ENCODE results near the gene GRIPAP1. TPM values are rescaled to one million over a fixed set of nuclear protein-coding genes. Genes with fewer than 3 reads are reported as not detected.
A peak's percentile ranks its signal among the peaks of the same experiment; 100 is the strongest.

GRIPAP1 gene
- total RNA-seq (2014; rRNA removed; shearing (Covaris generic)): 16.2 and 19.4 TPM in 2 replicates

DNA sequence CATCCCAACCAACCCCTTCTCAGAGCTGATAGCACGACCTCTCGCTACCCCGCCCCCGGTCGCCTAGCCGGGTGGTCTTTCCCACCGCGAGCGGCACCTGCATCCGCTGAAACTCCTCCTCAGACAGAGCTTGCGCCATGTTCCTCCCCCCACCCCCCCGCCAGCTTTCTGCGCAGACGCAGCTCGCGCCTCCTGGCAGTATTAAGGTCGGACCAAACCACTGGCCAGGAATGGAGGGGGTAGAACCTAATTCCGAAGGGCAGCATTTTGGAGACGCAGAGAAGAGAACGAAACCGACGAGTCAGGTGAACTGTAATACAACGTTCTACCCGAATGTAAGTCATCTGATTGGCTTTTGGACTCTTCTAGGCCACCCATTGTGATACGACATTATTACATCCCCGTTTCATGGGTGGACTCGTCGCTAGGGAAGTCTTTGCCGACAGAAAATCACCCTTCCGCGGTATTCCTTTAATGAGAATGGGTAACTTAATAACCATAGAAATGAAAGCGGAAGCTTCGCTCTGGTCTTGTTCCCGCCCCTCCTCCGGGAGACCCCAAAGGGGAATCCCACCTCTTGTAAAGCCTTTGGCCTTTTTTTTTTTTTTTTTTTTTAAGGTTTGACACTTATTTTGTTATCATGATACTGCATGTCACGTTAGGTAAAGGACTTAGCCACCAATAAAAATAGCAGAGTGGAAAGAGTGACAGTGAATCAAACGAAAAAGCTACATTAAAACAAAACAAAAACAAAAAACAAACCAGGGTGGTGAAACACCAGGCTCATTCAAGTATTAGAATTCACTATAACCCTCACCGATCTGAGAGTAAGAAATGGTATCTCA is at the start of gene GRIPAP1:
Gene GRIPAP1, minus strand, starts transcription at position 174 of the 845 bp plus-strand sequence. Its CDS starts 35 bp downstream, at position 139.
- peak; percentile 76 to 88 for DNase-seq

DNA sequence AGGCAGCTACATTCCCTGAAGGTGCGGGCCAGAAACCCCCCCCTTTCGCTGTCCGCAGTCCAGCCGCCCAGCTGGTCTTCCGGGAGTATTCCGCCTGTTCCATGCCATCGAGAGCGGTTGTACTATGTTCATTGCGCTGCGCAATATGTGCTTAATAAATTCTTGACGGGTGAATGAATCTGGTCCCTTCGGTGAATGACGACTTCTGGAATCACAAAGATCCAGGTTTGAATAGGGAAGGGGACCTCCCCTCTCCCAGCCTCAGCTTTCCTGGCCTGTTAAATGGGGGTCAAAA is 41.9 kb upstream of the GRIPAP1 start:
- Histone ChIP-seq H3K36me3 (no peaks in the 10 kb centered on the region), H3K27me3 (no peaks in the 10 kb centered on the region), H3K27ac (no peak overlapping the region), H3K4me3 (peak overlapping the region; percentile 28; the same call in 1 of the 2 replicates), H3K4me1 (no peaks in the 10 kb centered on the region), H3K9me3 (replicated peaks) (no peaks in the 10 kb centered on the region)
- DNase-seq: no peak

More for the DNA sequence above, at the start of gene GRIPAP1:
- Histone ChIP-seq H3K9me3 (replicated peaks) (no peaks in the 10 kb centered on the region), H3K4me3 (peak within 1 kb of the TSS; percentile 69), H3K4me1 (no peaks in the 10 kb centered on the region), H3K27me3 (no peaks in the 10 kb centered on the region), H3K36me3 (no peaks in the 10 kb centered on the region), H3K27ac (peak within 1 kb of the TSS; percentile 92)

GRCh38 chrX:49043220-49043986 is 41.3 kb upstream of the GRIPAP1 start, which contains the start of gene TFE3:
TFE3 (minus strand) TSS chrX:49043357; CDS start chrX:49043226, 131 bp downstream.
- no peaks in the 10 kb centered on the region for H3K36me3 ChIP-seq
- peak; percentile 96 to 97 for DNase-seq
- peak within 1 kb of the TSS; percentile 63 for H3K27ac ChIP-seq
- no peaks in the 10 kb centered on the region for H3K9me3 ChIP-seq (replicated peaks)
- H3K27me3 ChIP-seq: no peaks in the 10 kb centered on the region
- no peaks in the 10 kb centered on the region for H3K4me1 ChIP-seq
- peak within 1 kb of the TSS; percentile 75 for H3K4me3 ChIP-seq

- no peaks in the 10 kb centered on the region for H3K36me3 ChIP-seq
- no peak for DNase-seq
- no peaks in the 10 kb centered on the region for H3K4me1 ChIP-seq
- H3K4me3 ChIP-seq: peak overlapping the region; percentile 75
- H3K27me3 ChIP-seq: no peaks in the 10 kb centered on the region
- H3K9me3 ChIP-seq (replicated peaks): no peaks in the 10 kb centered on the region
- peak overlapping the region; percentile 63 for H3K27ac ChIP-seq
These were observed 40.6 kb upstream of the GRIPAP1 start for GRCh38 chrX:49042581-49043219.

DNA sequence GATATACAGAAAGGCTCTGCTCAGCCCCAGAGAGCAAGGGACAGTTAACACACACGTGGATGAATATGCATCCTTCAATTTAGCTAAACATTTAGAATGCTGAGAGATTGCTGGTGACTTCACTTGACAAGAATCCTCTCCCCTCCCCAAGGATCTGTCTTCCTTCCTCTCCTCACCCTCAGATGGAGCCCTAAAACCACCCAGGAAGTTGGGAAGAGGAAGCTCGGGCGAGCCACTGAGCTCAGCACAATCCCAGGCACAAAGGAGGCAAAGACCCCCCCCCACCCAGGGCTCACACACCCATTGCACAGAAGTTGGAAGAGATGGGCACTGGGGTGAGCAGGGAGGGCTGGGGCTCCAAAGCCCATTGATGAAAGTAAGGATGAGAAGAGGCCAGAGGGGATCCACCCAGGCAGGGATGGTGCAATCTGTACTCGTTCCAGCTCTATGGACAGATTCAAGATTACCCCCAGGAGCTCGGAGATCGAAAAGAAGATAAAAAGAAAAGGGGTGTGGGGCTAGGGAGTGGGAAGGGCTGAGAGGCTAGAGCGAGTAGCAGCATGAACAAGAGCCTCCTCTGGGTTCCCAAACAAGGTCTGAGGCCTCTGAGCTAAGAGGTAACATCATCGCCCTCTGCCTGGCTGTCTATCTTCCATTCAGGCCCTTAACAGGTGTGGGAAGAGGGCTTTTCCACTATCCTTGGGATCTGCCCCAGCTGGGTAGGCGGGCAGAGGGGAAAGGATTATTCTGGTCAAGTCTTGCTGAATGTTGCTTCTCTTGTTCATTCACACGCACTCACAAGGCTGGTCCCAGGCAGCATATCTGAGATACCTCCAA is 39.9 kb upstream of the GRIPAP1 start:
- peak overlapping the region; percentile 75 for H3K4me3 ChIP-seq
- no peak overlapping the region for H3K27ac ChIP-seq
- peak in 1 of 2 experiments; percentile 24 for DNase-seq
- H3K4me1 ChIP-seq: no peaks in the 10 kb centered on the region
- no peaks in the 10 kb centered on the region for H3K9me3 ChIP-seq (replicated peaks)
- no peaks in the 10 kb centered on the region for H3K27me3 ChIP-seq
- no peaks in the 10 kb centered on the region for H3K36me3 ChIP-seq

- DNase-seq: no peak
- Histone ChIP-seq H3K27ac (no peak overlapping the region), H3K9me3 (replicated peaks) (no peaks in the 10 kb centered on the region), H3K4me1 (no peaks in the 10 kb centered on the region), H3K36me3 (no peaks in the 10 kb centered on the region), H3K4me3 (no peak overlapping the region), H3K27me3 (no peaks in the 10 kb centered on the region)
These were observed 38.4 kb upstream of the GRIPAP1 start for GRCh38 chrX:49040376-49040955.

GRCh38 chrX:49039598-49040375 is 37.7 kb upstream of the GRIPAP1 start:
- Histone ChIP-seq H3K36me3 (no peaks in the 10 kb centered on the region), H3K27me3 (no peaks in the 10 kb centered on the region), H3K9me3 (replicated peaks) (no peaks in the 10 kb centered on the region), H3K4me3 (no peak overlapping the region), H3K4me1 (no peaks in the 10 kb centered on the region), H3K27ac (no peak overlapping the region)
- DNase-seq: peak; percentile 53 to 57

- Histone ChIP-seq H3K27ac (no peak overlapping the region), H3K27me3 (no peaks in the 10 kb centered on the region), H3K9me3 (replicated peaks) (no peaks in the 10 kb centered on the region), H3K36me3 (no peaks in the 10 kb centered on the region), H3K4me1 (no peaks in the 10 kb centered on the region), H3K4me3 (no peak overlapping the region)
- no peak for DNase-seq
These were observed 35.9 kb upstream of the GRIPAP1 start for GRCh38 chrX:49037883-49038475.

DNA sequence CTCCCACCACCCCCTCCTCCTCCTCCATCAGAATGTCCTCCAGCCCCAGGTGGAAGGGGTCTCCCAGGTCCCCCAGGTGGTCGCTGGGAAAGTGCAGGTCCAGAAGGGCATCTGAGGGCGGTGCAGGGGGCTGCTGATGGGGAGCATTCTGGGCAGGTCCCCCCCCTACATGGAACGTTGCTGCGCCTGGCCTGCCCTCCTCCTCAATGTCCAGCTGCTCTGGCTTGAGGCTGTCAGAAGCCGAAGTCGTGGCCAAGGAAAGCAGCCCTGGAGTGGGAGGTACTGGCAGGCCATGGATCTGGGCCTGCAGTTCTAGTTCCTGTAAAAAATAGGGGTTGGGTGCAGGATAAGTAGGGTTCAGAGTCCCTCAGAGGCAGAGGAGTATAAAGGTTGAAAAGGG is 28.2 kb upstream of the GRIPAP1 start:
- H3K4me3 ChIP-seq: no peak overlapping the region
- H3K4me1 ChIP-seq: no peaks in the 10 kb centered on the region
- no peak overlapping the region for H3K27ac ChIP-seq
- H3K36me3 ChIP-seq: no peaks in the 10 kb centered on the region
- no peaks in the 10 kb centered on the region for H3K27me3 ChIP-seq
- no peaks in the 10 kb centered on the region for H3K9me3 ChIP-seq (replicated peaks)
- no peak for DNase-seq

GRCh38 chrX:49029876-49030275 is 27.8 kb upstream of the GRIPAP1 start:
- Histone ChIP-seq H3K36me3 (no peaks in the 10 kb centered on the region), H3K27me3 (no peaks in the 10 kb centered on the region), H3K9me3 (replicated peaks) (no peaks in the 10 kb centered on the region), H3K4me3 (no peak overlapping the region), H3K27ac (no peak overlapping the region), H3K4me1 (no peaks in the 10 kb centered on the region)
- DNase-seq: no peak

DNA sequence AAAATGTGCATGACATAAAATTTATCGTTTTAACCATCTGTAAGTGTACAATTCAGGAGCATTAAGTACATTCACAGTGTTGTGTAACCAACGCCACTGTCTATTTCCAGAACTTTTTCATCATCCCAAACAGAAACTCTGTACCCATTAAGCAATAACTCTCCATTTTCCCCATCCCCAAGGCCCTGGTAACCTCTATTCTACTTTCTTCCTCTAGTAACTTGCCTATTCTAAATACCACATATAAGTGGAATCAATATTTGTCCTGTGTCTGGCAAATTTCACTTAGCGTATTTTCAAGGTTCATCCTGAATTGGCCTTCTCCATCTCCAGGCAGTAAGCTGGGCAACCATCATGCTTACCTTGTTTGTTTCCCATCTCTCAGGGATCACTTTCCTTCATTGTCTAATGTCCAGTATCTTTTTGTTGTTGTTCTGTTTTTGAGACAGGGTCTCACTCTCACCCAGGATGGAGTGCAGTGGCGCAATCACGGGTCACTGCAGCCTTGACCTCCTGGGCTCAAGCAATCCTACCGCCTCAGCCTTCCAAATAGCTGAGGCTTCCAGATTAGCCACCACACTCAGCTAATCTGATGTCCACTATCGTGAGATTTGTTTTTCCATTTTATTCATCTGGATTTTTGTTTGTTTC is 17.7 kb upstream of the GRIPAP1 start:
- Histone ChIP-seq H3K27me3 (no peaks in the 10 kb centered on the region), H3K4me3 (no peak overlapping the region), H3K4me1 (no peaks in the 10 kb centered on the region), H3K9me3 (replicated peaks) (no peaks in the 10 kb centered on the region), H3K36me3 (no peaks in the 10 kb centered on the region), H3K27ac (no peak overlapping the region)
- DNase-seq: no peak

DNA sequence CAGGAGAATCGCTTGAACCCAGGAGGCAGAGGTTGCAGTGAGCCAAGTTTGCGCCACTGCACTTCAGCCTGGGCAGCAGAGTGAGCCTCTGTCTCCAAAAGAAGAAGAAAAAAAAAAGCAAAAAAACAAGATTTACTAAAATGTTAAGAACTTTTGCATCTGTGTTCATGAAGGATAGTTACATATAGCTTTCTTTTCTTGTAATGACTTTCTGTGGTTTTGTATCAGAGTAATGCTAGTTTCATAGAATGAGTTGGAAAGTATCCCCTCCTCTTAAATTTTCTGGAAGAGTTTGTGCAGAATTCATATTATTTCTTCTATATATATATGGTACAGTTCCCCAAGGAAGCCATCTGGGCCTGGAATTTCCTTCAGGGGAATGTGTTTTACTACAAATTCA is 17.0 kb upstream of the GRIPAP1 start:
- H3K27me3 ChIP-seq: no peaks in the 10 kb centered on the region
- H3K4me1 ChIP-seq: no peaks in the 10 kb centered on the region
- no peaks in the 10 kb centered on the region for H3K36me3 ChIP-seq
- H3K27ac ChIP-seq: no peak overlapping the region
- no peaks in the 10 kb centered on the region for H3K9me3 ChIP-seq (replicated peaks)
- DNase-seq: no peak
- no peak overlapping the region for H3K4me3 ChIP-seq

GRCh38 chrX:49003696-49004095 is 1.6 kb upstream of the GRIPAP1 start:
- no peak overlapping the region for H3K4me3 ChIP-seq
- H3K36me3 ChIP-seq: no peaks in the 10 kb centered on the region
- no peaks in the 10 kb centered on the region for H3K9me3 ChIP-seq (replicated peaks)
- H3K27me3 ChIP-seq: no peaks in the 10 kb centered on the region
- no peaks in the 10 kb centered on the region for H3K4me1 ChIP-seq
- no peak for DNase-seq
- no peak overlapping the region for H3K27ac ChIP-seq
